NCI-H1048 (cell line): Measurements from ENCODE around the gene SLC4A7.

Experiments
- DNase-seq: peaks from one replicate; lab custom pipeline; 2025; lab: John Stamatoyannopoulos, UW

The SLC4A7 gene

DNA sequence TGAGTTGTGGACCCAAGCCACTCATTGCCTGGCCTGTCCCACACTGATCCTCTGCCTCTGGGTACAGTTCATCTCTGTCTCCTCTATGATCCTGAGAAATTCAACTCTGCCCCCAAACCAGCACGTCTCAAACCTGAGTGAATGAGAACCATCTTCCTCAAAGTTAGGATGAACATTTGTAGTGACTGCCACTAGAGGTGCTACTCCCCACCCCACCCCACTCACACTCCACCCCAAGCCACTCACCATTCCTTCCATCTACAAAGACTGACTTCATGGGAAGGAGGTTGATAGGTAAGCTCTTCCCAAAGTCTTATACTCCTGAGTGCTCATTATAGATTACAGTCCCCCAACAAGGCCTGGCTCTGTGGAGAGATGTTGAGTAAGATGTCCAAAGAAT is 158.8 kb downstream of the SLC4A7 start:
- DNase-seq = no peak

DNA sequence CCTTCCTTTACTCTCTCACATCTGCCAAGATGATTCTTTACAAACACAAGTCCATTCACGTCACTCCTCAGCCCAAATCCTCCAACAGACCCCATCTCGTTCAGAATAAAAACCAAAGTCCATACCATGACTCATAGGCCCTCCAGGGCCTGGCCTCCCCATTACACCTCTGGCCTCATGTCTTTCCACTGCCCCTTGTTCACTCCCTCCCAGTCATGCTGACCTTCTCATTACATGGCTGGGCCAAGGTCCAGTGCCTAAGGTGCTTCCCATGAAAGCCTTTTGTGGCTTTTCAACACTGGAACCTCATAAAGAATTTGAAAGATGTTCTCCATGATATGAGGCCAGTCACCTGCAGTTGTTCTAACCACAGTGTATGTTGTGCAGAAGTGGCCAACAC is 159.5 kb downstream of the SLC4A7 start:
- DNase-seq = no peak

DNA sequence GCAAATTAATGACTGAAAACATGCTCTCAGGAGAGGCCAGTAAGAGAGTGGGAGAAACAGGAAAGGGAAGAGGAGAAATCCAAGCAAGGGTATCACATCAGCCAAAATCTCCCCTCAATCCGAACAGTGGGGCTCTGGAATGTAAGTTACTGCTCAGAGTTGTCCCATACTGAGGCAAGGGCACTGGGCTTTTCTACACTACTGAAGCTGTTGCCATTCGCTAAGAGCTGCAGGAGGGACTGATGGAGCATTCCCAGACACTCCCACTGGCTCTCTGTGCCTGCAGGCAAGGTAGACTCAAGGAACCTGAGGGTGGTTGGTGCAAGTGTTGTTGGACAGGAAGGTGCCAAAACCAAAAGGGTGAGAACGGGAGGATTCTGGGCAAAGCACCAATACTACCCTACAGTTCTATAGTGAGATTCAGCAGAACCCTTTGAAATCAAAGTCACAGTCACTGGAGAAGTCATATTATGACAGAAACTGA is 161.1 kb downstream of the SLC4A7 start:
- DNase-seq = no peak
